Neutrophil (primary cell): ENCODE results near the gene SH3BP5.

ENCODE experiments used
- H3K27ac ChIP-seq: fragments of 200-600 bp; sonication (generic); 2 replicates; pipeline ENCODE4 v1.5.1; 2016; ENCODE audit warnings: mild to moderate bottlenecking, moderate library complexity
- H3K27me3 ChIP-seq: fragments of 200-600 bp; sonication (generic); 2 replicates; pipeline ENCODE4 v1.6.0; 2016; ENCODE audit warnings: mild to moderate bottlenecking
- H3K36me3 ChIP-seq: fragments of 200-600 bp; sonication (generic); 2 replicates; pipeline ENCODE4 v1.5.1; 2017
- H3K4me1 ChIP-seq, 2 experiments: fragments of 200-600 bp in 1 of 2; sonication (generic) in 1 of 2; 1 replicate in 1 of 2; 2 replicates in 1 of 2; pipeline versions ENCODE4 v1.5.1 to v1.6.1; 2013 to 2016; ENCODE audit warnings: low read depth in 1 of 2, low read length in 1 of 2, mild to moderate bottlenecking in 1 of 2, moderate library complexity in 1 of 2; ENCODE audit not compliant: control insufficient read depth in 1 of 2, insufficient read depth in 1 of 2
- H3K4me3 ChIP-seq, 2 experiments: fragments of 200-600 bp in 1 of 2; sonication (generic) in 1 of 2; 1 replicate in 1 of 2; 2 replicates in 1 of 2; pipeline ENCODE4 v1.5.1; 2013 to 2016; ENCODE audit warnings: low read depth in 1 of 2, low read length in 1 of 2, mild to moderate bottlenecking in 1 of 2, moderate library complexity in 1 of 2
- H3K9me3 ChIP-seq: fragments of 200-600 bp; sonication (generic); 2 replicates; pipeline ENCODE4 v1.5.1; 2016
- TF ChIP-seq, protein P1 (sequence below): fragments of 200-600 bp; sonication (generic); IDR thresholded peaks from 2 replicates; pipeline ENCODE4 v1.5.1; 2016; ENCODE audit warnings: antibody characterized with exemption

The SH3BP5 gene

DNA sequence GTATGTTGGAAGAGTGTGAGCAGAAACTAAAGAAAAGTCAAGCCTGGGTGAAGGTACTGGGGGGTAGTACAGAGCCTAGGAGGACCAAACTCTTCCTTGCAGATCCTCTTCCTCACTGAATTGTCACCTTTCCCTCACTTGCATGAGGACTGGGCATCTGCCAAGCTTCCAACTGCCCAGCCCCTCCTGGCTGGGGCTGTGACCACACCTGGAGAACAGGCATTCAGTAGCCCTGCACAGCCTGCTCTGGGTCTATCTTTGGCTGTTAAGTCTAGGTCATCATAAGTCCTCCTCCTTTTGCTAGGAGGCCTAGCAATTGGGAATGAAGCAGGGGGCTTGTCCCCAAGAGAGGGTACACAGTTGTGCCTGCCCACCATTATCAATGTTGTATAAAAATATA is 71.1 kb downstream of the SH3BP5 start:
- Histone ChIP-seq H3K27me3 (no peaks in the 10 kb centered on the region), H3K36me3 (peaks cover 80% of the 10 kb centered on the region), H3K4me3 (no peak overlapping the region), H3K9me3 (no peaks in the 10 kb centered on the region), H3K27ac (no peak overlapping the region), H3K4me1 (no peaks in the 10 kb centered on the region)
- TF ChIP-seq, protein P1, sequence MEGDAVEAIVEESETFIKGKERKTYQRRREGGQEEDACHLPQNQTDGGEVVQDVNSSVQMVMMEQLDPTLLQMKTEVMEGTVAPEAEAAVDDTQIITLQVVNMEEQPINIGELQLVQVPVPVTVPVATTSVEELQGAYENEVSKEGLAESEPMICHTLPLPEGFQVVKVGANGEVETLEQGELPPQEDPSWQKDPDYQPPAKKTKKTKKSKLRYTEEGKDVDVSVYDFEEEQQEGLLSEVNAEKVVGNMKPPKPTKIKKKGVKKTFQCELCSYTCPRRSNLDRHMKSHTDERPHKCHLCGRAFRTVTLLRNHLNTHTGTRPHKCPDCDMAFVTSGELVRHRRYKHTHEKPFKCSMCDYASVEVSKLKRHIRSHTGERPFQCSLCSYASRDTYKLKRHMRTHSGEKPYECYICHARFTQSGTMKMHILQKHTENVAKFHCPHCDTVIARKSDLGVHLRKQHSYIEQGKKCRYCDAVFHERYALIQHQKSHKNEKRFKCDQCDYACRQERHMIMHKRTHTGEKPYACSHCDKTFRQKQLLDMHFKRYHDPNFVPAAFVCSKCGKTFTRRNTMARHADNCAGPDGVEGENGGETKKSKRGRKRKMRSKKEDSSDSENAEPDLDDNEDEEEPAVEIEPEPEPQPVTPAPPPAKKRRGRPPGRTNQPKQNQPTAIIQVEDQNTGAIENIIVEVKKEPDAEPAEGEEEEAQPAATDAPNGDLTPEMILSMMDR: no peak

DNA sequence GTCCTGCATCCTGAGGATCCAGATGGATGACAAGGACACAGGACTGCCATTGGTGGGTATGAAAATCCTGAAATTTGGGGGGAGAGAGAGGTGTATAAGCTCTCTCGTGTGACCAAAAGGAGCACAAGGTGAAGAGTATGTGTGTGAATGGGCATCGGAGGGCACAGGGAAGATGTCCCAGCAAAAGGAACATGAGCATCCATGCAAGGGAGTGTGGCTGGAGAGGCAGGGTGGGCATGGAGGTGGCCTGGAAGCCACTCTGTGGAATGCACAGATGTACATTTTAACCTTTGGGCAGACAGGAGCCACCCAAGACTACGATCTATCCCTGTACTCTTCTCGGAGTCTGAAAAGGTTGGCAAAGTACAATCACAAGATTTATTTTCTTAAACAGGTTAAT is 71.9 kb downstream of the SH3BP5 start:
- Histone ChIP-seq H3K9me3 (no peaks in the 10 kb centered on the region), H3K27ac (no peak overlapping the region), H3K4me1 (no peaks in the 10 kb centered on the region), H3K27me3 (no peaks in the 10 kb centered on the region), H3K4me3 (no peak overlapping the region), H3K36me3 (peaks cover 80% of the 10 kb centered on the region)
- TF ChIP-seq, protein P1: no peak

DNA sequence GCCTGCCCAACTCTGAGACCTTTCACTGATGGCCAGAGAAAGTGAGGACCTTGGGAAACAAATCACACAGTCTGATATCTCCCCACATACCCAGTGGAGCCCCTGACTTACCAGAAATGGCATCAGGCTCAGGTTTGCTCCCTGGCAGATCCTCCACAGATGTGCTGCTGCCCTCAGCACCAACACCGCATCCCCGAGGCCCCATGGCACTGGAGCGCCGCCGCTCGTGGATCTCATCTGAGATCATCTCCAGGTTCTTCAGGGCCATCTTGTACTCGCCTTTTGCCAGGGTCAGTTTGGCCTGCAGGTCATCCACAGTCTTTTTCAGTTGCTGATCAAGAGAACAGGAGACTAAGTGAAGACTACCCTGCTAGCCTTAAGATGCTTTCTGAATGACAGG is 73.7 kb downstream of the SH3BP5 start:
- no peak overlapping the region for H3K27ac ChIP-seq
- peaks cover 90% of the 10 kb centered on the region for H3K36me3 ChIP-seq
- TF ChIP-seq, protein P1: no peak

DNA sequence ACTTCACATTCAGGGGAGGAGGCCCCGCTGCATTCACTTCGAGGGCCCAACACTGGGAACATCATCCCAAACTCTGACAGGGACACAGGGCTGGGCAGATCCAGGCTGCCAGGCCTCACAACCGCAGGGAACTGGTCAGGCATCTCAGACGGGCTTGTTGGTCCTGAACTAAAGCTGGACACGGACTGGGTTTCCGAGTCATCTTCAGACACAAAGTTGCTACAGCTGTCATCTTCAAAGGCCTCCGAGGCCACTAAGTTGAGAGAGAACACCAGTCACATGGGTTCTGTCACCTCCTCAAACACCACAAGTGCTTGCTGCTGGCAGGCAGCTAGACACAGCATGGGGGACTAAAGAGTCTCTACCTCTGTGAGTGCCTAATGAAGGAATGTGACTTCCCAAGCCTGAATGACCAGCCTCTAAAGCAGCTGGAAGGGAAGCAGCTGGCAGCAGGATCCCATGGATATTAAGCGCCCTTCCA is 75.5 kb downstream of the SH3BP5 start:
- Histone ChIP-seq H3K9me3 (no peaks in the 10 kb centered on the region), H3K36me3 (peaks cover 99% of the 10 kb centered on the region), H3K27me3 (no peaks in the 10 kb centered on the region), H3K27ac (no peak overlapping the region), H3K4me1 (no peaks in the 10 kb centered on the region), H3K4me3 (no peak overlapping the region)
- TF ChIP-seq, protein P1: no peak

More for the DNA sequence above, 73.7 kb downstream of the SH3BP5 start:
- no peaks in the 10 kb centered on the region for H3K27me3 ChIP-seq
- H3K9me3 ChIP-seq: no peaks in the 10 kb centered on the region
- H3K4me1 ChIP-seq: no peaks in the 10 kb centered on the region
- no peak overlapping the region for H3K4me3 ChIP-seq

DNA sequence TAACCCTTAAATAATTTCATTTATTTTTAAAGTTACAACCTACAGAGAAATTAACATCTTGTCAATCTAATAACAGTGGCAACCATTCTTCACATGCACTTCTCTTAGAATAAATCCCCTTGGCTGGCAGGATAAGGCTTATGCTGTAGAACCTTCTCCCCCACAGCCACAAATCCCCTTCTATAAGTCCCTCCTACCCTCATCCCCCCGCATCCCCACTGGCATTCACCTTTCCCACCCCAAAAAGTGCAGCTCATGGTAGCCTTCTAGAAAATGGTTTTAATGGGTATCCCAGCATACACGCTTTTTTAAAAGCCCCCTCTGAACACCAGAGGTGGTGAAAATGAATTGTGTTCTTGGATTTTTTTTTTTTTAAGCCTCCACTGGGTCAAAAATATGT is 77.2 kb downstream of the SH3BP5 start:
- no peaks in the 10 kb centered on the region for H3K27me3 ChIP-seq
- H3K4me3 ChIP-seq: no peak overlapping the region
- TF ChIP-seq, protein P1: no peak
- H3K4me1 ChIP-seq: no peaks in the 10 kb centered on the region
- no peaks in the 10 kb centered on the region for H3K9me3 ChIP-seq
- peaks cover 99% of the 10 kb centered on the region for H3K36me3 ChIP-seq
- H3K27ac ChIP-seq: no peak overlapping the region
